HG03175 (cell line): ENCODE data around the gene STAT1.

Experiments
- ATAC-seq: cut with Tn5 transposase; IDR thresholded peaks from one replicate; pipeline ENCODE4 v1.9.1; 2021; ENCODE audit warnings: mild to moderate bottlenecking, moderate library complexity; ENCODE audit not compliant: unreplicated experiment

STAT1 gene

DNA sequence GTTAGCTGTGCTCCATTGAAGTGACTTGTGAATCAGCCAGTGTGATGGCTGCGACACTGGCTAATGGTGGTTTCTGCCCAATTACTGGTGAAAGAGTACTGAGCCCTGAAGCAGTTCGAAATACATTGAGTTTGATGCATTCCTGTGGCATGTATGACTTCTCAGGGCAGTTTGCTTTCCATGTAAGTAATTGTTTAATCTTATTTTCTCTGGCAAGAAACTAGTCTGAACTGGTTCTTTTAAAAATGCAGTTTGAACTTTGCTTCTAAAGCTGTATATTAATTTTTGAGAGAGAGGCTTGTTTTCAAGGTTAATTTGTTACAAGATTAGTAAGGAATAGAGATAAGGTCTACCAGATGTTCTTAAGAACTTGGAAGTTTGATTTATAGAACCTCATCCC, 86.7 kb downstream of the STAT1 start:
- ATAC-seq = no peak

DNA sequence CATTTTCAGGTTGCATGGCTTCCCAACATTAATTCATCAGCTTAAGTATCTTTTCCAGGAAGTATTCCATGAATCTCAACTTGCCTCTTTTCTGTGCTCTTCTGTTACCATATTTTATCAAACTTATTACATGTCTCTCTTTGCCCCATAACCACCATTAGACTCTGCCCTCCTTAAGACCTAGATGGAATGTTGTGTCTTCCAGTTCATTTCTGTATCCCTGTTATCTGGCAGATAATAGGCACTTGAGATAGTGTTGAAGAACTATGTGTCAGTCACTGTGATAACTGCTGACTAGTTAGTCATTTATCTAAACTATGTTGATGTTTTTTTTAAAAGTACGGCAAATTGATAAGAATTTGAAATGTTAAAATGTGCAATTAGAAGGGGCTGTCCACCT, 91.6 kb downstream of the STAT1 start:
- ATAC-seq = no peak

GRCh38 chr2:190920085-190920484, 93.9 kb downstream of the STAT1 start:
- ATAC-seq = no peak
